CD4-positive, alpha-beta T cell treated with Interleukin-21 for 1 hour (primary cell): ENCODE measurements around the gene IQGAP3.

Experiments
- DNase-seq: peaks from one replicate; pipeline ENCODE4 v3.0.0-alpha.2; 2020

IQGAP3 gene

DNA sequence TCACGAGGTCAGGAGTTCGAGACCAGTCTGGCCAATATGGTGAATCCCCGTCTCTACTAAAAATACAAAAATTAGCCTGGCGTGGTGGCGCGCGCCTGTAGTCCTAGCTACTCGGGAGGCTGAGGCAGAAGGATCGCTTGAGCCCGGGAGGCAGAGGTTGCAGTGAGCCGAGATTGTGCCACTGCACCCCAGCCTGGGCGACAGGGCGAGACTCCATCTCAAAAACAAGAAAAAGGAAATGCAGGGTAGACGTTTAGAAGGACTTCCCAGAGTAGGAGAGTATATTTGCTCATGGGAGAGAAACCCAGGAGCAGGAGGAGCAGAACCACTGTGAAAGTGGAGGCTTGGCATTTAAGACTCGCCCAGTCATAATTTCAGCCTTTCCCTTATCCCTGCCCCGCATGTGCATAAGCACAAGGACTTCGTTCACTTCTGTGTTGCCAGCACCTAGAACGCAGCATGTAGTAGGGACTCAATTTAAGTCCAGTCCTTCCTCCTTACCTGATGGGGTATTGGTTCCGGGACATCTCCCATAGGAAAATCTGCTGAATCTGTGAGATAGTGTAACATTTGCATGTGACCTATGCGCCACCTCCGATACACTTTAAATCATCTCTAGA, 66.6 kb downstream of the IQGAP3 start:
- no peak for DNase-seq

DNA sequence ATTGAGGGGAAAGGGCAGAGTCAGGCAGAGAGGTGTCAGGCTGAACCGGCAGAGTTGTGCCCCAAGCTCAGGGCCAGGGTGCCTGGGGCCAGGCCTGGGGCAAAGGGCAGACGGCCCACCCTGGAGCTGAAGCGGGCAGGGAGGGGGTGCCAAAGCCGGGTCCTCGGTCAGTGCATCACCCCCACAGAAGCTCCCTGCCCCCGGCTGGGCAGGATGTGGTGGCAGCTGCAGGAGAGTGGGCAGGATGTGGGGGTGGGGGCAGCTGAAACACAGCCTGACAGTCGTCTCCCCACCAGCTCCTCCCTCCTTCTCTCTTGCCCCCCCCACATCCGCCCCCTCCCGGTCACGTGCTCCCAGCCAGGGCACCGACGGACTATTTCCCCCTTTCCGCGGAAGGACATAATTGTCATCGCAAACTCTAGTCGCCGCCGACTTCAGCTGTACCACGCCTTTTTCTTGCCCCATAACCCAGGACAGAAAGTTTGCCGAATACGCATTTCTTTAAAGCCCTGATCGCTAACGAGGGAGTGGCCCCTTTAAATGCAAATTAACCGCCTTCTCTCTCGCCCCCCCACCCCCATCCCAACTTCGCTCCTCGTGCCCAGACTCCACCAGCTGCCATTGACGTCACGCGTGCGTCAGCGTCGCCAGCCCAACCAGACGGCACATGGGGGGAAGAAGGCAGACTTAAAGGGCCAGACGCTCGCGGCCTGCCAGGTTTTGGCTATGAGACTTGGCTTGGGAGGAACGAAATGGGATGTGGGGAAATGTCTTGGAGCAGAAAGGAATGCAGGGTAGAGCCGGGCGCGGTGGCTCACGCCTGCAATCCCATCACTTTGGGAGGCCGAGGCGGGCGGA, 67.3 kb downstream of the IQGAP3 start:
- peak; percentile 99 for DNase-seq

DNA sequence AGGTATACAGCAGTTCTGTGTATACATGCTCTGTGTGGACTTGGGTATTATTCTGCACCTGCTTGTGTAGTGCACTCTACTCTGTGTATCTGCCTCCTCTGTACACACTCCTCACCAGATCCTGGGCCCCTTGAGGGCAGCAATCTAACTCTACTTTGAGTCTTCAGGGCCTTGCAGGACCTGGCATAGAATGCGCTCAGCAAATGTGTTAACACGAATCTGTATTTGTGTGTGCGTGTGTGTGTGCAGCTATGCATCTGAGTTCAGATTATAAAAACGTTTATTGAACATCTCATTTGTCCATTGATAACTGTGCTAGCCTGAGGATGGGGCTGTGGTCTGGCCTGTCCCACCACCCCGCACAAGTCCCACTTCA, 67.9 kb downstream of the IQGAP3 start:
- DNase-seq, result peak; percentile 46

DNA sequence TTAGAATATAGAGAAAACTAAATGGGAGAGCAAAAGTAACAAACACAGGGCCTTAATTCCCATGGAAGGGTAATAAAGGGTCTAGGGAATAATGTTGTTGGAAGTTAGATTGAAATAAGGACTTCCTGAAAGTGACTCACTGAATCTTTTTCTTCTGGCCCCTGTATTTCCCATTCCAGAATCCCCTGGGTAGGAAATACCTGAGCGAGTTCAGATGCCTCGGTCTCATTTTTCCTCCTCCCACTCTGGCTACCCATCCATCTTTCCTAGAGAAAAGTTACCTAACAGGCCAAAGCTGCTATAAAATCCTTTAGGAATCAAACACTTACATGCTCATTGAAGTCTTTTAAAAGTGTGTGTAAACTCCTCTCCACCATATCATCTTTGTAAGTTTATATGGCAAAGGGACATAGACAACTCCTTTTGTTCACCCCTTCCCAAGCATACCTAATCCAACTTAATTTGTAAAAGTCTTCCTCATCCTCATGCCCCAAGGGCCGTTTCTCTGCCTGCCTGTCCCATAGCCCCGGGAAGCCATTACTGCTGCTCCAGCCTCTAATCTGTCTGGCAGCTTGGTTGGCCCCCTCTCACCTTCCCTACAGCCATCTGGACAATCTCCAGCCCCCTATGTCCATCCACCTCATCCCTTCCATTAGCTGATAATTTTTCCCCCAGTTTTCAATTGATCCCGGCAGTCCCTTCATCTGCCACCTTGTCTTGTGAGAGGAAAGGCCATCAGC, 68.5 kb downstream of the IQGAP3 start:
- DNase-seq, result no peak

DNA sequence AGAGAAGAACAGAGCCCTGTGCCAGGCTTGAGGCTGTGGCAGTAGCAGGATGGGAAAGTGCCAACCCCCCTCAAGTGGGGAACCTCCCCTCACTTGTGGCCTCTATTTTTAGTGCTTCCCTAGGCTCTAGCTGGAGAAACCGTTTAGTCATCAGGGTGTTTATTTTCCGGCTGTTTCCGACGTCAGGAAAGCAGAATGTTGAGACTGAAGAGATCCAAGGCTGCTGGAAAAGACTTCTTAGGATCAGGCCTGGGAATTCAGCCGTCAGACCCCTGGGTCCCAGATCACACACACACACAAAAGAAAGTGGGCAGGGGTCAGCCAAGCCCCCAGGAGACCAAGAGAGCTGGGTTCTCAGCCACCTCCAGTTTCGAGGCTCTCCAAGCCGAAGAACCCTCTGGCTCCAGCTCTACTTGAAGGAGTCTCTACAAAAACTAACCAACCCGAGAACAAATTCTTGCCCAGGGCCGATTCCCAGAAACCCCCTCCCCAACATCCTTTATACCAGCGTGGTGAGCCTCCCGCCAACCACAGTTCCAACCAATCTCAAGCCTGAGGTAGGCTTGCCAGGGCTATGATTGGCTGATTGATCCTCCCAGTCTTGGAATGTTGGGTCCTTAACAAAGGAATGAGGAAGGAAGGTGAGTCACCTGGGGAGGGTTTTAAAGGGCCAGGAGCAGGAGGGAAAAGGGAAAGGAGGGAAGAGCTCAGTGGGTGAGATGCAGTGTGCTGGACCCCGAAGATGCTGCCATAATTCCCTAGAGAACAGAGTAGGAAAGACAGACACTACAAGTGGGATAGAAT, 69.3 kb downstream of the IQGAP3 start:
- DNase-seq, result no peak

DNA sequence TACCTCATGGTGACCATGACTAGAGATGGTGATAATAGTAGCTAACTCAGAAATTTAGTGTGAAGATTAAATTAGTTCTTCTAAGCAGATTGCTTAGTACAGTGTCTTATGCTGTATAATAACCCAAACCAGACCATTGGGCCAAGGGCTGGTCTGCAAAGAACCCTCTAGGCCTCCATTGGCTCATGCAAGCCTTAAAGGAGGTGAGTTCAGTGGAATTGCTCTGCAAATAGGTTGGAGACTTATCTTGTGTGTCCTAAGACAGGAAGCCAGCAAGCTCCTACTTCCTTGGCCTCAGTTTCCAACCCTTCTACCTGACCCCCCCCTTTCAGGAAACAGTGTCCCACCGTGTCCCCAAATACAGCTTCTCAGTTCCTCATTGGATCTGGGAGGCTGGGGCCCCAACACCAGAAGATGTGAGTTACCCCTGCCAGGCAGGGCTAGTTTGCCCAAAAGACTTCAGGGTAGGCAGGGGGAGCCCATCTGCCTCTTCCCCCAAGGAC, 69.9 kb downstream of the IQGAP3 start:
- no peak for DNase-seq

DNA sequence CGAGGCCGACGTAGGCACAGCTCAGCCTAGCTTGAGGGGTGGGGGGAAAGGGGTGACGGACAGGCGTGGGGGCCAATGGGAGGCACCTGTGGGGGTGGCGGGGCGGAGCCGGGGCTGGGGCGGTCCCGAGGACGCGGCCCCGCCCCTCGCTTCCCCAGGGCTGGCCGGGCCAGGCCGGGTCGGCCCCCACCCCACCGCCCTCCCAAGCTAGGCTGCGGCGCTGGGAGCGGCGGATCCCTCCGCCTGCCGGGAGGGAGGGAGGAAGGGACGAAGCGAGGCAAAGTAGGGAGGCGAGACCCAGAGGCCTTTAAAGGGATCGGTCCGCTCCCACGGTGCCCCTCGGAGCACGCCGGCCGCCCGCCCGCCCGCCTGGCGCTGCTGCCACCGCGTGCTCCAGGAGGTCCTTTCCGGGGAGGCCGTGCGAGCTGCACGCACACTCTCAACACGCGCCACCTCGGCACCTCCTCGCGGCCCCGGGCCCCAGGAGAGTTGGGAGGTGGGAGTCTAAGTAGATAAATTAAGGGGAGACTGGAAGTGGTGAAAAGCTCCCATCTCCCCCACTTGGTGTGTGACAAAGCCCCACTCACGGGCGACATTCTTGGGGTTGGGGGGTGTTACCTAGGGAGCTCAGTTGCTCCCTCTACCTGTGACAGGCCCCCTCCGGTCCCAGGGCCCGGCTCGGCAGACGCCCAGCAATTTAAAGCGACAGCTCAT, 71.4 kb downstream of the IQGAP3 start:
- DNase-seq, result peak; percentile 93

DNA sequence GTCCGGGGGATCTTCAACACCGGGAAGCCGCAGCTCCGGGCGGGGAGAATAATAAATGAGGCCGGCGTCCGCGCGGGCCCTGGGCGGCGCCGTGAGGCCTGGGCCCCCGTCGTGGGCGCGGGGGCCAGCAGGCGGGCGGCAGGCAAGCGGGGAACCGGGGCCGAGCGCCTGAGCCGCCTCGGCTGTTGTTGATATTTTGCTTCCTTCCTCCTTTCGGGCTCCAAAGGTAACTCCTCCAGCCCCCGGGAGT, 71.9 kb downstream of the IQGAP3 start, which contains the start of gene MEF2D:
Gene MEF2D (minus strand): TSS at position 233 of the 250 bp plus-strand sequence. CDS start 17,483 bp downstream, outside the sequence.
- no peak for DNase-seq

DNA sequence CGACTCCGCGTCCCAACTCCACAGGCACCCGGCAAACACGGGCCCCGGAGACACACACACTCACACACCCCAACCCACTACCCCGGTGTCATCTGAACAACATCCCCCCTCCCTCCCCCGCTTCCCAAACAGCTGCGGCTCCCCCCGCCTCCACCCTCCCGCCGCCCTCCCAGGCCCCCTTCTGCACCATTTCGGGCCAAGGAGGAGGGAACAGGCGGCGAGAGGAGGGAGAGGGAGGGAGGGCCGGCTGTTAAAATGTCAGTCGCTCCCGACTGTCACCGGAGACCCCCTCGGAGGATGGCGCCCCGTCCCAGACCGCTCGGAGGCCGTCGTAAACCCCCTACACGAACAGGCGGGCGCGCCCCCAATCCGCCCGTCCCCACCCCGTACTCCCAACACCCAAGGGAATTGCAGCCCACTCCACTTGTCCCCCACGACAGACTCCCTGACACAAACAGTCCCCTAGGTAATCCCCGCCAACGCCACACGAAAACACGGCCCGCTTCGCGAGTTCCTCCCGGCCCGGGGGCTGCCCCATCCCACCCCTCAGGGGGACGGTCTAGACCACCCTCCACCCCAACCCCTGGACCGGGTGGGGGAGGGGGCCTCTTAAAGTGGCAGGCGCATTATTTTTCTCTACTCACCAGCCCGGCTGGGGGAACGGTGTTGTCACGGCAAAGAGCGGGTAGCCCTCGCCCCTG, 72.4 kb downstream of the IQGAP3 start:
- DNase-seq, result peak; percentile 58

DNA sequence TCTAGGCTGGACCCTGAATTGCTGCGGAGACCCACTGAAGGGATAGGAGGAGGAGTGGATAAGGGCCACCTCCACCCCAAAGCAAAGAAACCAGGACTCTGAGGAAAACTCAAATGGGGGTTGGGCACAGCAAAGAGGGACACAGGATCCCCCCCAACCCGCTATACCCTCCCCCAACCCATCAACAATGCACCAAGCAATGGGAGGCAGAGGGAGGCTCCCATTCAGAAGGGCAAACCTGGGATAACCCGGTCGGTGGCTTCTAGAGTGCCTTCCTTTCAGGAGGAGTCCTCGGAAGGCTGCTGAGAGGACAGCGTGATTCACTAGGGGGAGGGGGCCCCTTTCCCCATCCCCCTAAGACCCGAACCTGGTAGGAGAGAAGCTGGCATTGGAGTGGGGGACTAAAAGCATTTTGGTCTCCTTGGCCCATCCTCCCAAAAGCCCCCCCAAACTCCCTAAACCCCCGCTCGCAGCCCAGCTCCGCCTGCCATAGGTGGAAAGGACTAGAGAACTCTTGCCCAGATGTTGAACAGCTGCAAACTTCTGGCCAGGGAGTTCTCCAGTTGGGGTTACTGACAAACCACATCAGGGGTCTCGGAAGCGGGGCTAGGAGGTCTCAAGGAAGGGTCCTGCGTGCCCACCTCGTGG, 73.0 kb downstream of the IQGAP3 start:
- DNase-seq, result no peak

DNA sequence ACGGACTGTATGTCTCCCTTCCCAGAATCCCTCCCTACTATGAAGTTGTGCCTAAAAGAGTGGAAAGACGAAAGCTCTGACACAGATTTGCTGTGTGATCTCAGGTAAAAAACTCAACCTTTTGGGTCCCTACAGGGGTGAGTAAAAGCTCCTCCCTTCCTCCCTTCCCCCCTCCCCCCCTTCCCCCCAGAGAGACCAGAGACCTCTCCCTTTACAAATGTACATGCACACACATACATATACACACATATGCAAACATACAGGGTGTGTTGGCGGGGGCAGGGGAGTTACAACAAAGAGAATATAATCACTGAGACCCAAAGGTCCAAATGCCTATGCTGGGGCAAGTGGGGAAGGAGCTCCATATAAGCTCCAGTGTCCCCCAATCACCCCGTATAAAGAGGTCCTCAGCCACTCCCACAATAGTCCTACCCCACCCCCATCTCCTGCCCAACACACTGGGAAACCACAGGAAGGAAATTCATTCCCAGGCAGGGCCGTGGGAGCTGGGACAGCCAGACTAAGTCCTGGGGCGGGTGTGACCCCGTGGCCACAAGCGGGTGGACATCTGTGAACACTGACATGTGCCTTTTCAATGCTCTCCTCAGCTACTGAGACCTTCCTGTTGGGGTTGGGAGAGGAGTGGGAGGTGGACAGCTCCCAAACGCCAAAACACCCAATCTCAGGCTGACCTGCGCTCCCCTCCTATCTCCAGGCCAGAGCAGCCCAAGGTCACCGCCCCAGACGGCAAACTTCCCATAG, 73.8 kb downstream of the IQGAP3 start:
- DNase-seq, result no peak

DNA sequence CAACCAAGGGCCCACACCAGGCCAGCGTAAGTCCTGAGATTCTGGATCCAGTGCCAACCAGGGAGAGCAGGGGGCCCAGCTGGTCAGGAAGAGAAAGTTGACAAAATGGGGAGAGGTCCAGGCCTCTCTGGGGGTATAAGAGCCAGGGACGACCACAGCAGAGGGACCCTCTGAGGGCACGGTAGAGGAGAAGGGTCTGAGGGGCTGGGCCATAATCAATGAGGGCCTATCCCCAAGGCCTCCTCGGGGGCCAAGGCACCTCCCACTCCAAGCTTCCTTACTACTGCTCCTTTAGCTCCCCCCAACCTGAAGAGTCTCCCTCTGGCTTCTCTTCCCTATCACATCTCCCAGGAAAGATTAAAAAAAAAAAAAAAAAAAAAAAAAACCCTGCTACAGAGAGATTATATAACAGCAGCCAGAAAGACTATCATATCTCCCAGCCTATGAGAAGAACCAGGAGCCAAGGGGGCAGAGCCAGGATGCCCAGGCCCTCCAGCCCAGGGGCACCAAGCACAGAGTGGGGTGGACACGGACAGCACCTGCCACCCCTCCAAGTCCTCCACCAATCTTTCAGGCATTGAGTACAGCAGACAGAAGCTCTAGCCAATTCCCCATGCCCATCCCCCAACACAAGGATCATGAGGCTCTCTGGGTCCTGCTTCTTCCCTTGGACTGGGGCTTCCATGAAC, 74.5 kb downstream of the IQGAP3 start:
- no peak for DNase-seq

DNA sequence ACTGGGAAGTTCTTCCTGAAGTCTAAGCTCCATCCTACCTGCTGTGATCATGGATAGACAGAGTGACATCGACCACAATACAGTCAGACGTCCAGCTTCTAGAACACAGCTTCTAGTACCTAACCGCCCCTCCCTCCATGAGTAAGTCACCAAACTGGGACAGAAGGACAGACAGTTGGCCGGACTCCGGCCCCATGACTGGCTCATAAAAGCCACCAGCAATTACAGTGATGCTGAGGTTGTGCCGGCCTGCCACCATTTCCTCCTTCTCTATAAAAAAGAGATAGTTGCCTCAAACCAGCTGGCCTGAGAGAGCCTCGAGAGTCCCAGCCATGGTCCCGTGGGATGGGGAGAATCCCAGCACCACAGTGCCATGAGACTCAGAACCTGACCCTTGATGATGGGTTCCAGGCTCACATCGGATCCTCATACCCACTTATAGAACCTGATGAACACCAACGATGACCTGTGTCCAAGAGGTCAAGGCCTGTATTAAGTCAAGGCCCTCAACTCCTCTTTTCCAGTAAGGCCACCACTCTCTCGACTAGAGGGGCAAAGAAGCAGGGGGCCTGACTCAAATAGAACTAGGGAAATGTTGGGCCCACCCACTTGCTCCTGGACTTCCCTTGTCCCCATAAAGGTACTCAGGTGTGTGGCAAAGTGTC, 75.2 kb downstream of the IQGAP3 start:
- no peak for DNase-seq

DNA sequence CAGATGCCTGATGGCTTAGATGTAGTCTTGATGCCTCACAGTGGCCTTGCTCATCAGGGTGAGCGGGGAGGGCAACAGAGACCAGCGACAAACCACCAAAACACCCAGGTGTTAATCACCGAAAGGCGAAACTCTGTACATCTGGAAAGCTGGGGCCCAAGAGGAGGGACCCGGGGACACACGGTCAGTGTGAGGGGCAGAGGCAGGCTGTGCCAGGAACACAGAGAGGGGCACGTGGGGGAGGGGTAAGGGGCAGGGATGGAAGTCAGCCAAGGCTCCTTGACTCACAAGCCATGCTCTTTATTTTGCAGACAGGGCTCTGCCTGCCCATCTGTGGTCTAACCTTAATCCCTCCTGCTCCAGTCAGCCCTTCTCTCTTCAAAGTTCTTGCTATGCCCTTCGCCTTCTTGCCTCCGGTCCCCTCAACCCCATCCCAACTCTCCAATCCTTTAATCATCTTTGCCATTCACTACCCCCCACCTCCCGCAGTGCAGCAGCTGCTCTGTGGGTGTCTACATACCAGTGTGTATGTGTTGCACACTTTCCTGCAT, 76.1 kb downstream of the IQGAP3 start:
- DNase-seq, result no peak

DNA sequence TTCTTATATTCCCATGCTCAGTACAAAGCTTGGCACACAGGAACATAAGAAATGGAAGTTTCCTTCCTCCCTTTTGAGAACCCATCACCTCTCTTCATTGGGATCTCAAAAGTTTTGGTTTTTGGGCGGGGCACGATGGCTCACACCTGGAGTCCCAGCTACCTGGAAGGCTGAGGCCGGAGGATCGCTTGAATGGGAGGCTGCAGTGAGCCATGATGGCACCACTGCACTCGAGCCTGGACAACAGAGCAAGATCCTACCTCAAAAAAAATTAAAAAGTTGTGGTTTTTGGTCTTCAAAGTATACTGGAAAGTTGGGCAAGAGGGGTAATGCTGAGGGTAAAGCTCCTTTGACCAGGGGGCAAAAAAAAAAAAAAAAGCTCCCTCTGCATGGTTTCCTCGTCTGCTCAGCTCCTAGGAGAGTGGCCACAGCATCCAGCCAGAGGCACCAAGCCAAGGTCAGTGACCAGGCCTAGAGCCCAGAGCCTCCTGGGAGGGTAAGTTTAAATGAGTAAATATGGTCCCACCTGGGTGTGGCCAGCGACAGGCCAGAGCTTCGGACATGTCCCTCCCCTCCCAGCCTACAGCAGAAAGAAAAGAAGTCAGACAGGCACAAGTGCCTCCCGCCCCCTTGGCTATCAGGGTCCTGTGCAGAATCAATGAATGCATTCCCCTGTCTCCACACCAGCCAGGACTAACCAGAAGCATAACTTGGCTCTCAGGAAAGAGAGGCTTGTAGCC, 76.8 kb downstream of the IQGAP3 start:
- no peak for DNase-seq

DNA sequence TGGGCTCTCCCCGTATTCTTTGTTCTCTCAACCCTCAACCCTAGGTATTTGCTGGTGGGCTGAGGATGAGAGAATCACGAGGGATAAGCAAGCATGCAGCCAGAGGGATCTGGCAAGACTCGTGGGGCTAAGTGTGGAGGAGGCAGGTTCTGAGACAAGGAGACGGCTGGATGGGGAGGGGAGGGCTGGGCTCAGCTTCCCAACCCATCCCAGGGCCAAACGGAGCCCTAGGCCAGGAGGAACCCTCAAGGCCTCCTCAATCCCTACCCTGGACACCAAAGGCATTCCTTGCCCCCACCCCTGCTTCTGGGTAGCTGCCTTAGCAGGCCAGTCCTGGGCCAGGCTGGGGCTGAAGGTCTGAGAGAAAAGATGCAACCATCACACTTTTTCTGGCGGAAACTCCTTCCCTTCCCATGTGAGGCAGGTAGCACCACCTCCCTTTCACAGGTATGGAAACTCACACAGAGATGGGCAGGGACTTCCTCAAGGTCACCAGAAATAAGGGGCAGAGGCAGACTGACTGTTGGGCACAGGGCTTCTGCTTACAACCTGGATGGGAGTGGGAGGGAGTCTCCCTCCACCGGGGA, 78.0 kb downstream of the IQGAP3 start:
- no peak for DNase-seq

DNA sequence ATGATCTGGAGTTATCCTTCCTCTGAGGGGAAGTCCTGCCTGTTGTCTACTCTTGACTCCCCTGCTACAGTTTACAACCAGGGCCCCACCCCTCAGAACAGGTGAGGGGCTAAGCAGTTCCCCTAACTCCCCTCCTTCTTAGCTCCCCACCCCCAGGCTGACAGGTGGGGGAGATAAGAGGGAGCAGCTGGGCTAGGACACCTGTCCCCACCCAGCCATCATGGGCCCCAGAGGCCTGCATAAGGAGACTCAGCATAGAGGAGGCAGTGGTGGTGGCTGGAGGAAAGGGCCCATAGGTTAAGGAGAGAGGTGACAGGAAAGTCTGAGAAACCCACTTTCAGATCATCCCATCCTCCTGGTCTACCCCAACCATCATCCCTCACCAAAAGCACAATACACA, 78.6 kb downstream of the IQGAP3 start:
- no peak for DNase-seq
